ENCODE data around the gene FIBIN. TPM values are rescaled to one million over a fixed set of nuclear protein-coding genes. Genes with fewer than 3 reads are reported as not detected.
"Not testable (repeated sequence)": the region's sequence is repeated elsewhere in the genome, so short reads cannot be mapped to it uniquely, and the experiment has no call there.

The FIBIN gene
- total and polyA plus RNA-seq, 2 experiments from 2014 or later, result 36.5 to 36.7 TPM

DNA sequence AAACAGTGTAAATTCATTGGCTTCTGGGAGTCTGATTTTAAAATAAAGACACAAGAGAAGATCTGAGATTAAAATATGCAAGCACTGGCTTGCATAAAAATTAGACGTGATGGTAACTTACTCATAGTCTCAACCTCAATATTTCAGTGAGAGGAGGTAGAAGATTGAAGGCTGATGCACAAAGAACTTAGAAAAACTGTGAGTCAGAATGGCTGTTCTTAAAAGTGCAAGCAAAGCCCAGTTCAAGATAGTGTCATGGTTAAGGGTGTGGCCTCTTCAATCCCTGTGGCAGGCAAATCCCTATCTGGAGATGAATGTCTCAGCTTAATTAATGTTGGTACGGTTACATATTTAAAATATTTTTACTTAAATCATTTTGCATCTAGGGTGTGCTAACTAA is 33.6 kb upstream of the FIBIN start:
- no peak overlapping the region for H3K27ac ChIP-seq
- no peaks in the 10 kb centered on the region for H3K79me2 ChIP-seq
- no peaks in the 10 kb centered on the region for H4K20me1 ChIP-seq (ENCODE audit: insufficient read depth, poor library complexity, severe bottlenecking)
- H3K4me2 ChIP-seq, result no peak overlapping the region
- H3K4me1 ChIP-seq (ENCODE audit: insufficient read depth), result peaks cover 14% of the 10 kb centered on the region
- no peaks in the 10 kb centered on the region for H3K36me3 ChIP-seq (replicated peaks; ENCODE audit: insufficient read depth, low read depth)
- H3K9me2 ChIP-seq (replicated peaks; ENCODE audit: insufficient read depth), result no peaks in the 10 kb centered on the region
- H2AFZ ChIP-seq, result no peak overlapping the region
- no peaks in the 10 kb centered on the region for H3K27me3 ChIP-seq
- DNase-seq (ENCODE audit: low spot score), result no peak
- 87% methylated on average over 2 of the region's 2 CpGs for WGBS (ENCODE audit: low lambda C conversion rate, missing lambda C conversion rate)
- H3K9me3 ChIP-seq (ENCODE audit: low read depth), result no peaks in the 10 kb centered on the region
- H3K4me3 ChIP-seq, result no peak overlapping the region
- TF ChIP-seq EZH2 (IDR thresholded peaks at IDR 0.05; ENCODE audit: borderline replicate concordance) (no peak), CTCF (IDR thresholded peaks at IDR 0.05; ENCODE audit: poor library complexity) (no peak), EZH2phosphoT487 (IDR thresholded peaks at IDR 0.05; ENCODE audit: low read depth, severe bottlenecking, unreplicated experiment) (no peak)

DNA sequence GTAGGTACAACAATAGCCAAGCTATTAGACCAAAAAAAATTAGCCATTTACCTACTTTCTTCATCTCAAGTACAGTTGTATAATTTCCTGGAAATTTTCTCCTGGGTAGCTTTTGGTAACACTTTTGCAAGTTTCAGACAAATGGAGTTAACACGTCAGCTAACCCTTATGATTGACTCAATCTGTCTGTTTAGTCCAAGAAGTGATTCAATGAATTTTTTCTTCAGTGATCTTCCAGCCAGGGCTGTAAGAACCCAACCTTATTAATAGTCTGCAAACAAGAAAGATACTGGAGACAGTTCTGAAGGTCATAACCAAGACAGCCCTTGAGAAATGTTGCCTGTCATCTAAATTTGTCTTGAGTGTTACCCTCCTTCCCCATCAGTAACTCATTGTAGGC is 30.1 kb upstream of the FIBIN start:
- 81% methylated on average over 1 of the region's 1 CpG for WGBS (ENCODE audit: low lambda C conversion rate, missing lambda C conversion rate)
- Histone ChIP-seq H3K27me3 (no peaks in the 10 kb centered on the region), H3K4me1 (ENCODE audit: insufficient read depth) (peaks cover under 1% of the 10 kb centered on the region), H3K9me2 (replicated peaks; ENCODE audit: insufficient read depth) (no peaks in the 10 kb centered on the region), H3K4me2 (no peak overlapping the region), H3K9me3 (ENCODE audit: low read depth) (no peaks in the 10 kb centered on the region), H2AFZ (no peak overlapping the region), H3K36me3 (replicated peaks; ENCODE audit: insufficient read depth, low read depth) (no peaks in the 10 kb centered on the region), H4K20me1 (ENCODE audit: insufficient read depth, poor library complexity, severe bottlenecking) (no peaks in the 10 kb centered on the region), H3K27ac (no peak overlapping the region), H3K79me2 (no peaks in the 10 kb centered on the region), H3K4me3 (no peak overlapping the region)
- TF ChIP-seq EZH2phosphoT487 (IDR thresholded peaks at IDR 0.05; ENCODE audit: low read depth, severe bottlenecking, unreplicated experiment) (no peak), CTCF (IDR thresholded peaks at IDR 0.05; ENCODE audit: poor library complexity) (no peak), EZH2 (IDR thresholded peaks at IDR 0.05; ENCODE audit: borderline replicate concordance) (no peak)
- no peak for DNase-seq (ENCODE audit: low spot score)

- WGBS (ENCODE audit: low lambda C conversion rate, missing lambda C conversion rate), result 67% methylated on average over 3 of the region's 3 CpGs
- no peak overlapping the region for H3K4me3 ChIP-seq
- no peak for DNase-seq (ENCODE audit: low spot score)
Observed at GRCh38 chr11:26964339-26964738, 29.6 kb upstream of the FIBIN start.

GRCh38 chr11:26964847-26965485 is 28.9 kb upstream of the FIBIN start:
- DNase-seq (ENCODE audit: low spot score); H3K9me2 ChIP-seq (replicated peaks; ENCODE audit: insufficient read depth); H4K20me1 ChIP-seq (ENCODE audit: insufficient read depth, poor library complexity, severe bottlenecking); H2AFZ ChIP-seq; H3K9me3 ChIP-seq (ENCODE audit: low read depth); H3K4me3 ChIP-seq; H3K79me2 ChIP-seq; H3K4me1 ChIP-seq (ENCODE audit: insufficient read depth); H3K36me3 ChIP-seq (replicated peaks; ENCODE audit: insufficient read depth, low read depth); H3K27me3 ChIP-seq: not testable (repeated sequence)
- WGBS (ENCODE audit: low lambda C conversion rate, missing lambda C conversion rate), result 59% methylated on average over 30 of the region's 32 CpGs
- Histone ChIP-seq H3K27ac (peak overlapping the region; percentile 14), H3K4me2 (peak overlapping the region; percentile 51)

More at GRCh38 chr11:26964339-26964738, 29.6 kb upstream of the FIBIN start:
- H3K4me1 ChIP-seq (ENCODE audit: insufficient read depth), result no peaks in the 10 kb centered on the region
- peak overlapping the region; percentile 51 for H3K4me2 ChIP-seq
- no peaks in the 10 kb centered on the region for H4K20me1 ChIP-seq (ENCODE audit: insufficient read depth, poor library complexity, severe bottlenecking)
- H2AFZ ChIP-seq, result no peak overlapping the region
- H3K36me3 ChIP-seq (replicated peaks; ENCODE audit: insufficient read depth, low read depth), result no peaks in the 10 kb centered on the region
- no peaks in the 10 kb centered on the region for H3K79me2 ChIP-seq
- no peak for TF ChIP-seq EZH2phosphoT487 (IDR thresholded peaks at IDR 0.05; ENCODE audit: low read depth, severe bottlenecking, unreplicated experiment)
- TF ChIP-seq CTCF (IDR thresholded peaks at IDR 0.05; ENCODE audit: poor library complexity), result no peak
- no peak for TF ChIP-seq EZH2 (IDR thresholded peaks at IDR 0.05; ENCODE audit: borderline replicate concordance)
- no peaks in the 10 kb centered on the region for H3K9me2 ChIP-seq (replicated peaks; ENCODE audit: insufficient read depth)
- H3K27me3 ChIP-seq, result no peaks in the 10 kb centered on the region
- H3K9me3 ChIP-seq (ENCODE audit: low read depth), result no peaks in the 10 kb centered on the region
- H3K27ac ChIP-seq, result peak overlapping the region; percentile 14

All from hepatocyte (in vitro differentiated cells).